ENCODE results near the gene USP24.

GRCh38 chr1:55051621-55052020 lies 163.5 kb downstream of the USP24 start:
- TF ChIP-seq POLR2A (IDR thresholded peaks at IDR 0.05), result no peak
- TF ChIP-seq CTCF (IDR thresholded peaks at IDR 0.05), result no peak
- no peak for TF ChIP-seq POLR2AphosphoS5 (IDR thresholded peaks at IDR 0.05; ENCODE audit: insufficient read depth in 1 of 2, low read depth in 1 of 2)
